ENCODE measurements around the gene LSM8. TPM values are rescaled to one million over a fixed set of nuclear protein-coding genes. Genes with fewer than 3 reads are reported as not detected.

LSM8 gene
- polyA plus RNA-seq, 3 donors, result 23.4 to 42.6 (median 32.5) TPM

- H3K27ac ChIP-seq (ENCODE audit: low read depth in 1 of 2, low read length in 2 of 2), result no peak overlapping the region
- intact Hi-C loops (cut with micrococcal nuclease), result no loop called here
- WGBS (ENCODE audit: insufficient coverage), result 13% methylated on average over 43 of the region's 49 CpGs
Observed at GRCh38 chr7:118214051-118214832, 30.3 kb downstream of the LSM8 start.

GRCh38 chr7:118214833-118215182 lies 30.8 kb downstream of the LSM8 start:
- Histone ChIP-seq H3K27ac (ENCODE audit: low read depth in 1 of 2, low read length in 2 of 2) (no peak overlapping the region), H3K4me3 (replicated peaks in 1 of 3; ENCODE audit: low read depth in 2 of 3, low read length in 3 of 3) (peak overlapping the region in 1 of 3 experiments; percentile 58), H3K9ac (ENCODE audit: insufficient read depth, low read length, poor library complexity, severe bottlenecking) (no peak overlapping the region), H3K4me1 (ENCODE audit: control insufficient read depth in 1 of 2, insufficient read depth in 2 of 2, low read length in 2 of 2) (peaks cover 6 to 9% of the 10 kb centered on the region in 2 donors), H3K4me2 (replicated peaks; ENCODE audit: extremely low read depth, low read length, poor library complexity, severe bottlenecking) (peak overlapping the region; percentile 66), H2AFZ (ENCODE audit: insufficient read depth, low read depth, low read length, poor library complexity, severe bottlenecking) (no peak overlapping the region), H3K36me3 (replicated peaks in 1 of 2; ENCODE audit: control insufficient read depth in 1 of 2, insufficient read depth in 2 of 2, low read length in 2 of 2) (no peaks in the 10 kb centered on the region), H3K27me3 (ENCODE audit: control insufficient read depth in 2 of 2, insufficient read depth in 2 of 2, low read length in 2 of 2) (peaks cover 10 to 30% of the 10 kb centered on the region in 2 donors), H3K79me2 (ENCODE audit: insufficient read depth, low read length) (no peaks in the 10 kb centered on the region), H4K20me1 (ENCODE audit: insufficient read depth, low read length) (no peaks in the 10 kb centered on the region), H3K9me3 (replicated peaks in 1 of 2; ENCODE audit: control insufficient read depth in 1 of 2, insufficient read depth in 1 of 2, low read length in 2 of 2) (no peaks in the 10 kb centered on the region)
- no CpG with 5 or more reads among the region's 3 CpGs for WGBS (ENCODE audit: insufficient coverage)
- TF ChIP-seq CTCF (IDR thresholded peaks at IDR 0.05), result no peak
- intact Hi-C loops (cut with micrococcal nuclease), result no loop called here
- no peaks in the 10 kb centered on the region for H3K36me3 Mint-ChIP-seq
- no peak overlapping the region for H3K27ac Mint-ChIP-seq
- H3K4me1 Mint-ChIP-seq, result peaks cover 13% of the 10 kb centered on the region
- peaks cover 0 to 8% (median 0%) of the 10 kb centered on the region in 7 donors for H3K9me3 Mint-ChIP-seq
- no peak for DNase-seq
- peaks cover 15 to 24% (median 19%) of the 10 kb centered on the region in 3 donors for H3K27me3 Mint-ChIP-seq (ENCODE audit: low read depth in 3 of 3)
- H3K4me3 Mint-ChIP-seq, result peak overlapping the region; percentile 65 to 86

More at GRCh38 chr7:118214051-118214832, 30.3 kb downstream of the LSM8 start:
- peaks cover 0 to 8% (median 0%) of the 10 kb centered on the region in 7 donors for H3K9me3 Mint-ChIP-seq
- H3K4me3 Mint-ChIP-seq, result peak overlapping the region; percentile 65 to 86
- no peaks in the 10 kb centered on the region for H3K36me3 ChIP-seq (replicated peaks in 1 of 2; ENCODE audit: control insufficient read depth in 1 of 2, insufficient read depth in 2 of 2, low read length in 2 of 2)
- H2AFZ ChIP-seq (ENCODE audit: insufficient read depth, low read depth, low read length, poor library complexity, severe bottlenecking), result peak overlapping the region; percentile 53
- peak overlapping the region in 2 of 7 donors; percentile 54 to 61 for H3K27ac Mint-ChIP-seq
- no peak overlapping the region for H3K9ac ChIP-seq (ENCODE audit: insufficient read depth, low read length, poor library complexity, severe bottlenecking)
- H3K79me2 ChIP-seq (ENCODE audit: insufficient read depth, low read length), result no peaks in the 10 kb centered on the region
- H3K4me3 ChIP-seq (replicated peaks in 1 of 3; ENCODE audit: low read depth in 2 of 3, low read length in 3 of 3), result peak overlapping the region in 2 of 3 experiments; percentile 19 to 58
- peaks cover 15 to 24% (median 19%) of the 10 kb centered on the region in 3 donors for H3K27me3 Mint-ChIP-seq (ENCODE audit: low read depth in 3 of 3)
- DNase-seq, result peak in 1 of 3 donors; percentile 5
- H4K20me1 ChIP-seq (ENCODE audit: insufficient read depth, low read length), result no peaks in the 10 kb centered on the region
- no peaks in the 10 kb centered on the region for H3K9me3 ChIP-seq (replicated peaks in 1 of 2; ENCODE audit: control insufficient read depth in 1 of 2, insufficient read depth in 1 of 2, low read length in 2 of 2)
- H3K4me2 ChIP-seq (replicated peaks; ENCODE audit: extremely low read depth, low read length, poor library complexity, severe bottlenecking), result peak overlapping the region; percentile 66
- H3K36me3 Mint-ChIP-seq, result no peaks in the 10 kb centered on the region
- peaks cover 13% of the 10 kb centered on the region for H3K4me1 Mint-ChIP-seq
- peaks cover 6 to 9% of the 10 kb centered on the region in 2 donors for H3K4me1 ChIP-seq (ENCODE audit: control insufficient read depth in 1 of 2, insufficient read depth in 2 of 2, low read length in 2 of 2)
- TF ChIP-seq CTCF (IDR thresholded peaks at IDR 0.05), result no peak
- peaks cover 10 to 30% of the 10 kb centered on the region in 2 donors for H3K27me3 ChIP-seq (ENCODE audit: control insufficient read depth in 2 of 2, insufficient read depth in 2 of 2, low read length in 2 of 2)

Data from CD14-positive monocyte (primary cell).